CMK (cell line): ENCODE results near the gene KIF2C.
"Not testable (repeated sequence)": the region's sequence is repeated elsewhere in the genome, so short reads cannot be mapped to it uniquely, and the experiment has no call there.

Experiments
- DNase-seq: peaks from one replicate; pipeline ENCODE4 v3.0.0-alpha.2; 2010; ENCODE audit warnings: low read depth

KIF2C gene

GRCh38 chr1:44812822-44813543 lies 73.3 kb downstream of the KIF2C start:
- DNase-seq: no peak

GRCh38 chr1:44815926-44816325 lies 76.3 kb downstream of the KIF2C start:
- not testable (repeated sequence) for DNase-seq

GRCh38 chr1:44817307-44817706 lies 77.7 kb downstream of the KIF2C start:
- no peak for DNase-seq
